ENCODE results near the gene CCL14. TPM values are rescaled to one million over a fixed set of nuclear protein-coding genes. Genes with fewer than 3 reads are reported as not detected.

CCL14 gene
- total RNA-seq, 1 experiment from 2014 or later: not detected

DNA sequence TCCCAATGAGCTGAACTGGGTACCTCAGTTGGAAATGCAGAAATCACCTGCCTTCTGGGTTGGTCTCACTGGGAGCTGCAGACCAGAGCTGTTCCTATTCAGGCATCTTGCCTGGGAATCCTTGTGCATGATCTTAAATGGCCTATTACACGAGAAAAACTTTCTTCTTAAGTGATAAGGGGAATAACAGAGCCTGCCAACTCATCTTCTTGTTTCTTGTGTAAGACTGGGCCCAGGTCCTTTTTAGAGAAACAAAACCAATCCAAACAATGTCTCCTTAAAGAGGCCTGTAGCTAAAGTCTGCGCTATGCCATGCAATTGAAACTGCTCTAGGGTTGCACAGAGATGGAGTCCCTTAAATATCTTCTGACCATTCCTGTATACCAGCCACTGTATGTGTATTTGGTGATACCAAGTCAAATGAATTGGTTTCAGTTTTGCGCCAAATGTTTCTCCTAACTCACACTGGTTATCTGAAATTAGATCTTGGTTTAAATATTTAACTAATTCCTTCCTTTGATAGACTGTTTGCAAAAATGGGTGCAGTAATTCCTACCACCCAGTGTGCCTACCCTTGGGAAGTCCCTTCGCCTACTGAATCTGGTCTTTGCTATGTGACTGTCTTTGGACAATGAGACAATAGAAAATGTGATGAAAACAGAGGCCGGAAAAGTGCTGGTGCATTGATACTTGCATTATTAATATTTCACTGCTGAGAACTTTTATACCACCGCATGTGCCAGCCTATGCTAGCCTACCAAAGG, 37.8 kb upstream of the CCL14 start:
- Mint-ChIP-seq H3K4me1 (no peaks in the 10 kb centered on the region), H3K27ac (no peak overlapping the region), H3K36me3 (no peaks in the 10 kb centered on the region; the same call in 1 of the 2 replicates), H3K27me3 (ENCODE audit: low read depth) (peaks cover 25% of the 10 kb centered on the region), H3K4me3 (no peak overlapping the region), H3K9me3 (peaks cover 18% of the 10 kb centered on the region)
- DNase-seq (ENCODE audit: low spot score) (no peak), ATAC-seq (no peak)
- CTCF ChIA-PET: interaction anchor here (1.4 to 1.9 kb wide), 2 partner anchors 15 to 48 kb away, joined by 4 to 6 read pairs; no protein-coding TSS in a partner anchor
- TF ChIP-seq, protein P1, sequence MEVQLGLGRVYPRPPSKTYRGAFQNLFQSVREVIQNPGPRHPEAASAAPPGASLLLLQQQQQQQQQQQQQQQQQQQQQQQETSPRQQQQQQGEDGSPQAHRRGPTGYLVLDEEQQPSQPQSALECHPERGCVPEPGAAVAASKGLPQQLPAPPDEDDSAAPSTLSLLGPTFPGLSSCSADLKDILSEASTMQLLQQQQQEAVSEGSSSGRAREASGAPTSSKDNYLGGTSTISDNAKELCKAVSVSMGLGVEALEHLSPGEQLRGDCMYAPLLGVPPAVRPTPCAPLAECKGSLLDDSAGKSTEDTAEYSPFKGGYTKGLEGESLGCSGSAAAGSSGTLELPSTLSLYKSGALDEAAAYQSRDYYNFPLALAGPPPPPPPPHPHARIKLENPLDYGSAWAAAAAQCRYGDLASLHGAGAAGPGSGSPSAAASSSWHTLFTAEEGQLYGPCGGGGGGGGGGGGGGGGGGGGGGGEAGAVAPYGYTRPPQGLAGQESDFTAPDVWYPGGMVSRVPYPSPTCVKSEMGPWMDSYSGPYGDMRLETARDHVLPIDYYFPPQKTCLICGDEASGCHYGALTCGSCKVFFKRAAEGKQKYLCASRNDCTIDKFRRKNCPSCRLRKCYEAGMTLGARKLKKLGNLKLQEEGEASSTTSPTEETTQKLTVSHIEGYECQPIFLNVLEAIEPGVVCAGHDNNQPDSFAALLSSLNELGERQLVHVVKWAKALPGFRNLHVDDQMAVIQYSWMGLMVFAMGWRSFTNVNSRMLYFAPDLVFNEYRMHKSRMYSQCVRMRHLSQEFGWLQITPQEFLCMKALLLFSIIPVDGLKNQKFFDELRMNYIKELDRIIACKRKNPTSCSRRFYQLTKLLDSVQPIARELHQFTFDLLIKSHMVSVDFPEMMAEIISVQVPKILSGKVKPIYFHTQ (CRISPR knock-in tag; IDR thresholded peaks at IDR 0.05): no peak
- TF ChIP-seq PRRX2 (CRISPR knock-in tag; IDR thresholded peaks at IDR 0.05) (no peak), HMGA2 (CRISPR knock-in tag; IDR thresholded peaks at IDR 0.05) (no peak), NR2C2 (CRISPR knock-in tag; IDR thresholded peaks at IDR 0.05) (no peak), JAZF1 (CRISPR knock-in tag; IDR thresholded peaks at IDR 0.05) (no peak), ZBTB21 (CRISPR knock-in tag; IDR thresholded peaks at IDR 0.05; ENCODE audit: borderline replicate concordance) (no peak), SOX15 (CRISPR knock-in tag; IDR thresholded peaks at IDR 0.05) (no peak), NFYB (CRISPR knock-in tag; conservative IDR thresholded peaks at IDR 0.05; ENCODE audit: low read depth) (no peak), FOXJ3 (CRISPR knock-in tag; IDR thresholded peaks at IDR 0.05; ENCODE audit: borderline replicate concordance) (no peak), ZNF232 (CRISPR knock-in tag; IDR thresholded peaks at IDR 0.05) (no peak), CREB1 (CRISPR knock-in tag; IDR thresholded peaks at IDR 0.05) (no peak), ZNF396 (CRISPR knock-in tag; IDR thresholded peaks at IDR 0.05; ENCODE audit: borderline replicate concordance) (no peak), IRF2 (CRISPR knock-in tag; IDR thresholded peaks at IDR 0.05; ENCODE audit: borderline replicate concordance, low read depth) (no peak)
- TF ChIP-seq, protein P2, sequence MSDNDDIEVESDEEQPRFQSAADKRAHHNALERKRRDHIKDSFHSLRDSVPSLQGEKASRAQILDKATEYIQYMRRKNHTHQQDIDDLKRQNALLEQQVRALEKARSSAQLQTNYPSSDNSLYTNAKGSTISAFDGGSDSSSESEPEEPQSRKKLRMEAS (CRISPR knock-in tag; IDR thresholded peaks at IDR 0.05): no peak
- TF ChIP-seq, protein P3, sequence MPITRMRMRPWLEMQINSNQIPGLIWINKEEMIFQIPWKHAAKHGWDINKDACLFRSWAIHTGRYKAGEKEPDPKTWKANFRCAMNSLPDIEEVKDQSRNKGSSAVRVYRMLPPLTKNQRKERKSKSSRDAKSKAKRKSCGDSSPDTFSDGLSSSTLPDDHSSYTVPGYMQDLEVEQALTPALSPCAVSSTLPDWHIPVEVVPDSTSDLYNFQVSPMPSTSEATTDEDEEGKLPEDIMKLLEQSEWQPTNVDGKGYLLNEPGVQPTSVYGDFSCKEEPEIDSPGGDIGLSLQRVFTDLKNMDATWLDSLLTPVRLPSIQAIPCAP (CRISPR knock-in tag; IDR thresholded peaks at IDR 0.05): no peak
- TF ChIP-seq, protein P4, sequence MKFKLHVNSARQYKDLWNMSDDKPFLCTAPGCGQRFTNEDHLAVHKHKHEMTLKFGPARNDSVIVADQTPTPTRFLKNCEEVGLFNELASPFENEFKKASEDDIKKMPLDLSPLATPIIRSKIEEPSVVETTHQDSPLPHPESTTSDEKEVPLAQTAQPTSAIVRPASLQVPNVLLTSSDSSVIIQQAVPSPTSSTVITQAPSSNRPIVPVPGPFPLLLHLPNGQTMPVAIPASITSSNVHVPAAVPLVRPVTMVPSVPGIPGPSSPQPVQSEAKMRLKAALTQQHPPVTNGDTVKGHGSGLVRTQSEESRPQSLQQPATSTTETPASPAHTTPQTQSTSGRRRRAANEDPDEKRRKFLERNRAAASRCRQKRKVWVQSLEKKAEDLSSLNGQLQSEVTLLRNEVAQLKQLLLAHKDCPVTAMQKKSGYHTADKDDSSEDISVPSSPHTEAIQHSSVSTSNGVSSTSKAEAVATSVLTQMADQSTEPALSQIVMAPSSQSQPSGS (CRISPR knock-in tag; IDR thresholded peaks at IDR 0.05; ENCODE audit: borderline replicate concordance, low read depth): no peak
- TF ChIP-seq, protein P5, sequence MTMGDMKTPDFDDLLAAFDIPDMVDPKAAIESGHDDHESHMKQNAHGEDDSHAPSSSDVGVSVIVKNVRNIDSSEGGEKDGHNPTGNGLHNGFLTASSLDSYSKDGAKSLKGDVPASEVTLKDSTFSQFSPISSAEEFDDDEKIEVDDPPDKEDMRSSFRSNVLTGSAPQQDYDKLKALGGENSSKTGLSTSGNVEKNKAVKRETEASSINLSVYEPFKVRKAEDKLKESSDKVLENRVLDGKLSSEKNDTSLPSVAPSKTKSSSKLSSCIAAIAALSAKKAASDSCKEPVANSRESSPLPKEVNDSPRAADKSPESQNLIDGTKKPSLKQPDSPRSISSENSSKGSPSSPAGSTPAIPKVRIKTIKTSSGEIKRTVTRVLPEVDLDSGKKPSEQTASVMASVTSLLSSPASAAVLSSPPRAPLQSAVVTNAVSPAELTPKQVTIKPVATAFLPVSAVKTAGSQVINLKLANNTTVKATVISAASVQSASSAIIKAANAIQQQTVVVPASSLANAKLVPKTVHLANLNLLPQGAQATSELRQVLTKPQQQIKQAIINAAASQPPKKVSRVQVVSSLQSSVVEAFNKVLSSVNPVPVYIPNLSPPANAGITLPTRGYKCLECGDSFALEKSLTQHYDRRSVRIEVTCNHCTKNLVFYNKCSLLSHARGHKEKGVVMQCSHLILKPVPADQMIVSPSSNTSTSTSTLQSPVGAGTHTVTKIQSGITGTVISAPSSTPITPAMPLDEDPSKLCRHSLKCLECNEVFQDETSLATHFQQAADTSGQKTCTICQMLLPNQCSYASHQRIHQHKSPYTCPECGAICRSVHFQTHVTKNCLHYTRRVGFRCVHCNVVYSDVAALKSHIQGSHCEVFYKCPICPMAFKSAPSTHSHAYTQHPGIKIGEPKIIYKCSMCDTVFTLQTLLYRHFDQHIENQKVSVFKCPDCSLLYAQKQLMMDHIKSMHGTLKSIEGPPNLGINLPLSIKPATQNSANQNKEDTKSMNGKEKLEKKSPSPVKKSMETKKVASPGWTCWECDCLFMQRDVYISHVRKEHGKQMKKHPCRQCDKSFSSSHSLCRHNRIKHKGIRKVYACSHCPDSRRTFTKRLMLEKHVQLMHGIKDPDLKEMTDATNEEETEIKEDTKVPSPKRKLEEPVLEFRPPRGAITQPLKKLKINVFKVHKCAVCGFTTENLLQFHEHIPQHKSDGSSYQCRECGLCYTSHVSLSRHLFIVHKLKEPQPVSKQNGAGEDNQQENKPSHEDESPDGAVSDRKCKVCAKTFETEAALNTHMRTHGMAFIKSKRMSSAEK (CRISPR knock-in tag; IDR thresholded peaks at IDR 0.05; ENCODE audit: borderline replicate concordance): no peak
- POLR2A ChIA-PET: no interaction called here
